Measurements from ENCODE around the gene CTAGE1.
"Not testable (repeated sequence)": the region's sequence is repeated elsewhere in the genome, so short reads cannot be mapped to it uniquely, and the experiment has no call there.

The CTAGE1 gene, protein sequence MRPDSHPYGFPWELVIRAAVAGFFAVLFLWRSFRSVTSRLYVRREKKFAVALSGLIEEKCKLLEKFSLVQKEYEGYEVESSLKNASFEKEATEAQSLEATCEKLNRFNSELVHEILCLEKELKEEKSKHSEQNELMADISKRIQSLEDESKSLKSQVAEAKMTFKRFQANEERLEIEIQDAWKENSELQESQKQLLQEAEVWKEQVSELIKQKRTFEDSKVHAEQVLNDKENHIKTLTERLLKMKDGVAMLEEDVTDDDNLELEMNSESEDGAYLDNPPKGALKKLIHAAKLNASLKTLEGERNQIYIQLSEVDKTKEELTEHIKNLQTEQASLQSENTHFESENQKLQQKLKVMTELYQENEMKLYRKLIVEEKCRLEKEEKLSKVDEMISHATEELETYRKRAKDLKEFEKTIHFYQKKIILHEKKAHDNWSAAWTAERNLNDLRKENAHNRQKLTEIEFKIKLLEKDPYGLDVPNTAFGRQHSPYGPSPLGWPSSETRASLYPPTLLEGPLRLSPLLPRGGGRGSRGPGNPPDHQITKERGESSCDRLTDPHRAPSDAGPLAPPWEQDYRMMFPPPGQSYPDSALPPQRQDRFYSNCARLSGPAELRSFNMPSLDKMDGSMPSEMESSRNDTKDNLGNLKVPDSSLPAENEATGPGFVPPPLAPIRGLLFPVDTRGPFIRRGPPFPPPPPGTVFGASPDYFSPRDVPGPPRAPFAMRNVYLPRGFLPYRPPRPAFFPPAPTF

DNA sequence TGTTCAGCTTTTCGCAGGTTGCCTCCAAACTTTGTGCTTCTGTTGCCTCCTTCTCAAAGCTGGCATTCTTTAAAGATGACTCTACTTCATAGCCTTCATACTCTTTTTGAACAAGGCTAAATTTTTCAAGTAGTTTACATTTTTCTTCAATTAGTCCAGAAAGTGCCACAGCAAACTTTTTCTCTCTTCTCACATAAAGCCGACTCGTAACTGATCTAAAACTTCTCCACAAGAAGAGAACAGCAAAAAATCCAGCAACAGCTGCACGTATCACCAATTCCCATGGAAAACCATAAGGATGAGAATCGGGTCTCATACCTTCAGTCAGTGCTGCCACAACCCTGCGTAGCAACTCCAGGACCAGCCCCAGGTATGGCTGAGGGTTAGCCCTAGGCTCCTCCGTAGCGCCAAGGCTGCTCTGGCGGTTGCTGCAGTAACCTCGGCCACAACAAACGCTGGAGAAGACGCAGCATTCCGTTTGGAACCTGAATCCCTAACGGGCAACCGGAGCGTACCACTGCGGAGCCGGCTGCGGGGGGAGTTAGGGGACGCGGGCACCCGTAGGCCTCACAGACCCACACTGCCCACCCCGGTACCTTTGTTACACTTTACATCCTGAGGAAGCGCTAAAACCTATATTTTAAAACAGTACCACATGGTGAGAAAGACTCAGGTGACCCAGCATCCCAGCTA is at the start of gene CTAGE1:
TSS of gene CTAGE1 (minus strand) at position 420 of the 693 bp plus-strand sequence. CDS start at position 316, 104 bp downstream.
- no peak for DNase-seq (ENCODE audit: low spot score)

DNA sequence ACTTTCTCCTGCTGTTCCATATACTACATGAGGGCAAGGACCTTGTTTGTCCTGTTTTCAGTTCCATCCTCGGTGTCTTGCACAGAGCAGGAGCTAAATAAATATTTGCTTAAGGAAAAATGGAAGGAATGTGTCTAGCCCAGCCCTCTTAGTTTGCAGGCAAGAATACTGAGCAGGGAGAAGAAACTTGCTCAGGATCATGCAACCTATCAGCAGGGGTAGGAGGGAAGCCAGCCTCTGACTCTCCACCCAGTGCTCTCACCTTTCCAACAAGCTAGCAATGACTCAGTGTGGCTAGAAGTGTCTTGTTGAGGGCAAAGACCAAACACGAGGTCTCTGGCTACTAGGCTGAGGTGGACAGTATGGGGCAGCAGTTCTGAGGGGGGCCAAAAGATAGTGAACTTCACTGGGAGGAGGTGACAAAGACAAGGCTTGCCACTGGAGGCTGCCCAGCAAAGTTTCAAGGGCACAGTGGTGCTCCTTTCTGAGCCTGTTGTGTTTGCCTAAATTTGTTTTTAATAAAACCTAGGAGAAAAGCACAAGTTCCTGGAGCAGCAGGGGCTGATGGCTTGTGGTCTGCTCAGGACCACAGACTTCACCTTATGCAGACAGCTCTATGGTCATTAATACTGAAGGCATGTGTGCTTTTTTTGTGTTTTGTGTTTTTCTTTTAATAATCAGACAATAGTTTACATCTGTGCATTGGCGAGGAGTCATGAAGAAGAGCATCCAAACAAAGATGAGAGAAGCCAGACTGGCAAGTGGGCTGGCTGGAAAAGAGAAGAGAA is 49.1 kb upstream of the CTAGE1 start:
- no peak for DNase-seq (ENCODE audit: low spot score)

DNA sequence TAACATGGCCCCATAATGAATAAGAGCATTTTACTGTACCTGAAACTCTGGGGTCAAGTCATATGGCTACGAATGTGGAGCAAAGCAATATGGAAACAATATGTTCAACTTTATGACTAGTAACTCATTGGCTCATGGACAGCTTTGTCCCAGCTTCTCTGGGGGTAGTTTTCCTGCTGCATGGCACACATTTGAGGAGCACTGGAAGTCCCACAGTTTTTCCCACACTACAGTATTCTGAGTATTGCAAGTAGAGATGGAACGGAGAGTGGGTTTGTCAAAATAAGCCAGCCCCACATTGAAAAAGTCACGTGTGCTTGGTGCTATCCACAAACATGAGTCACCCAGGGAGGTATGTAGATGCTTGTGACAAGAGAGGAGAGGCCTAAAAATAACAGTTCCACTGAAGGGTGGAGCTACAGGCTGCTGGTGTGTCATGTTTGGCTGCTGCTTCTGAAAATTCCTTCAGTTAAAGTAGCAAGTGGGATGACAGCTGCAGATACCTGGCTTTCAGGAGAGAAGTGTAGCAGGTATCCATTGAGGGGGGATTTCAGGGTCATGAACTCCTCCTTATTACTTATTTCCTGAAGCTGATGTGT is 48.2 kb upstream of the CTAGE1 start:
- no peak for DNase-seq (ENCODE audit: low spot score)

DNA sequence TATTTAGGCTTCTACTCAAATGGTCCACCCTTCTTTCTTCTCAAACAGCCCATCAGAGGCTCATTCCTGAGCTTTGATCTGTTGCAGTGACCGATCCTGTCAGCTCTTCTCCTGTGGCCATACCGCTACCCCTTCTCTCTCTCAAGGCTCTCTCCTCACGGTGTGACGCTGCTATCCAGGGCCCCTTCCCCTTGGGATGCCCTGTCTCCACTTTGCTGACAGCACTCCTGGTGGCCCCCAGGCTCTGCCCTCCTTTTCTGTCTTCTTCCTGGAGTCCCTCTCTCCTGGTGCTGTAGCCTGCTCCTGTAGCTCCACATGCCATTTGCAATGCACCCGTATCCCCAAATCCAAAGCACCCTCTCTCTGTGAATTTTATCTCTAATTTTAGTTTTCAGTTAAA is 45.4 kb upstream of the CTAGE1 start:
- no peak for DNase-seq (ENCODE audit: low spot score)

DNA sequence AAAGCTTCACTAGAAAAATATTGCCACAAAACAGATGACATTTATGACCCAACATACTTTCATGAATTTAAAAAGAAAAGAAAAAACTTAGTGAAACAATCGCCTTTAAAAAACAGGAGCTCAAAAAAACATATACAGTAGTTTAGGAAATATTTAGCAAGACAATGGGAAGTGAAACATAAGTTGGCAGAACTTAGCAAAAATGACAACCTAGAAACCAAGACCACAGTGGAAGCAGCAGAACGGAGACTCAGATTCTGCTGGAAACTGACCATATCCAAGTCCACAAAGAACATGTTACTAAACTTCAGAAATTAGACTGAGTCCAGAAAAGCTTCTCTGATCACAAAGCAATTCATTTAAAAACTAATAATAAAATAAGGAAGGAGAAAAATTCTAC is 41.8 kb upstream of the CTAGE1 start:
- no peak for DNase-seq (ENCODE audit: low spot score)

DNA sequence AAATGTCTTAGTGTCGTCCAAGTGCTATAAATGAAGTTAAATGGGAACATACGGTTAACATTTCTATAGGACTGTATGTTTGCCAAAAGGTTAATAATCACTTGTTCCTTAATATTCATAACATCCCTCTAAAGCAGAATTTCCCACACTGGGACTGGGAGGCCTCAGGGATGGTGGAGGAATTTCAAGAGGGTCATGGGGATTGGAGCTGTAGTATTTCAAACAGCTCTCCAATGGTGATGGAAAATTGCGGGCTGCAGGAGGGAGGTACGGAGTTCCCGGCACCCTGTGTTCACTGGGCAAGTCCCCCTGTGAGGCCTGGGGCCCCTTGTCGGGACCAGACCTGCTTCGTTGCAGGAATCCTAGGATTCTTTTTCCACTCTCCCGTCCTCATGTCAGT is 39.8 kb upstream of the CTAGE1 start:
- DNase-seq (ENCODE audit: low spot score), result no peak

DNA sequence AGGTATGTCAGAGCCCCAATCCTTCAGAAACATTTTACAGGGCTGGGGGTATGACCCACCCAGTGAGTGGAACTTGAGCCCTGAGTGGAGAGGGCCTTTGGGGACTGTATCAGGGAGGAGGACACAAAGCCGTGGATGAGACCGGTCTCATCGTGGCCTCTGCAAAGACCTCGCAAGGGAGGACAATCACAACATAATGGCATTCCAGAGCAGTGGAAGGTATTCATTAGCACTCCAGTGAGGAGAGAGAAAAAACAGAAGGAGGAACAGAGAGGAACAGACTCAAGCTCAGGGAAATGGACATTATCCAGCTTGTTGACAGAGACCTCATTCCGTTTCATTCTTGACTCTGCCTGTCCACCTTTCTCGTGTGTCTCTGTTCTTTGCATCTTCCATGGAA is 38.8 kb upstream of the CTAGE1 start:
- no peak for DNase-seq (ENCODE audit: low spot score)

DNA sequence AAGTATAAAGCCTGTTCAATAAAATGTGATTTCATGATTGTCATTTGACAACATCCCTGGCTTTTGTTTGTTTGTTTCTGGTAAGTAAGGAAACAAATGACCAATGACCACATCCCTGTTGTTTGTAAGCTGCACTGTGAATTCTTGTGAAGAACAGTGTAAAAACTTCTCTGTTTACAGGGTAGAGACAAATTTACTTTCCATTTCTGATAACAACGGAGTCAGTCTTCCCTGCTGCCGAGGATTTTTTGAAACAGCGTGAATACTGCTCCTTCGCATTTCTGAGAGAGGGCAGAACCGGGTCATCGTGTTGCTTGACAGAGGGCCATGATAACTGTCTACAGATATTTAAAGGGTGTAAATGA is 38.4 kb upstream of the CTAGE1 start:
- DNase-seq (ENCODE audit: low spot score), result no peak

DNA sequence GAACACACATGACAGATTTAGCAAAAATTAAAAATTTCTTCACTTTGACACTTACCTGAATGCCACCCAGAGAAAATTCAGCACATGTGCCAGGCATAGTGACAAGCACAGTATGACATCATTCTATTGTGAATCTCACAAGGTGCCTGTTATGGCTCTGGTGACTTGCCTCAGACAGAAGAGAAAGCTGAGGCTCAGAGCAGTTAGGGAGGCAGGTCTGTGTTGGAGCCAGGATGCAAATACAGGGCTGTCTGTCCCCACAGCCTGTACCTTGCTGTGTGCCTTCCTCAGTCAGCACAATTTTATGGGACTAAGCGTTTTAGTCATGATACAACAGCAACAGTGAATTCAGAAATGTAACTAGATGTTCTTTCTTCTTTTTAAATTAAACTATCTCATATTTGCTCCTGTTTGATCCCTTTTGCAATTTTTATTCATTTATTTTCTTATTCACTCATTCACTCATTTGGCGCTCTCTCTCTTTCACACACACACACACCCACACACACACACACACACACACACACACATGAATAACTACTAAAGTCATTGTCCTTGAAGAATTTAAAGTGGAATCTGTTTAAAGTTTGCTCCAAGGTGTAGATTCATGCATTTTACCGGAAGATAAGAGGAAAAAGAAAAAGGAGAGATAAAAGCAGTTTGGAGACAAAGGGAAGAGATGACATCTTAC is 37.9 kb upstream of the CTAGE1 start:
- no peak for DNase-seq (ENCODE audit: low spot score)

DNA sequence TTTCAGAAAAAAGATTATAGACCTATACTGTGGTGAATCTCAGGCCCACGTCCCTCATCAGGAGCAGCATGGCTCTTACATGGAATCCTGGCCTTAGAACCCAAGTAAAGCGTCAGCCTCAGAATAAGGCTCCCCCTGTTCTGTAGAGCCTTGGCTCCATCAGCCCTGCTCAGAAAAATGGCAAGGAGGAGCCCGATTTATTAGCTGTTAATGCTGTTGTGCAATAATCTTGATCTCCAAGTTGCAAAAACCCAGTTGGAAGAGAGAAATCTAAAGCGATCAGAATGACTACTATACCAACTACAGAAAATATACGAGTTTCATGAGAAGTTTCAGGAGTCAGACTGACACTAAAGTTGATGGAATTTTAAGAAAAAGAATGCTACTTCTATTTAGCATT is 35.6 kb upstream of the CTAGE1 start:
- no peak for DNase-seq (ENCODE audit: low spot score)

DNA sequence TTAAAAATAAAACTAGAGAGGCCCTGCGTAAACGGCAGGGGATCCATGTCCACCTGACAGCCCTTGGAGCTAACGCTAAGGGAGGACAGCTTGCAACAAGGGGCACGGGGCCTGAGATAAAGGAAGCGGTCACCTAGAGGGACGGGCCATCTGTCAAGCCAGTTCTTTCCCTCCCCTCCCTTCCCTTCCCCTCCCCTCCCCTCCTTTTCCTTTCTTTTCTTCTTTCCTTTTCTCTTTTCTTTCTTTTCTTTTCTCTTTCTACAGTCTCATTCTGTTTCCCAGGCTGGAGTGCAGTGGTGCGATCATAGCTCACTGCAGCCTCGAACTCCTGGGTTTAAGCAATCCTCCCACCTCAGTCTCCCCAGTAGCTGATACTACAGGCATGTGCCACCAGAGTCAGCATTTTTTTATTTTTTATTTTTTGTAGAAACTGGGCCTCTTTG is 34.5 kb upstream of the CTAGE1 start:
- DNase-seq (ENCODE audit: low spot score), result no peak

DNA sequence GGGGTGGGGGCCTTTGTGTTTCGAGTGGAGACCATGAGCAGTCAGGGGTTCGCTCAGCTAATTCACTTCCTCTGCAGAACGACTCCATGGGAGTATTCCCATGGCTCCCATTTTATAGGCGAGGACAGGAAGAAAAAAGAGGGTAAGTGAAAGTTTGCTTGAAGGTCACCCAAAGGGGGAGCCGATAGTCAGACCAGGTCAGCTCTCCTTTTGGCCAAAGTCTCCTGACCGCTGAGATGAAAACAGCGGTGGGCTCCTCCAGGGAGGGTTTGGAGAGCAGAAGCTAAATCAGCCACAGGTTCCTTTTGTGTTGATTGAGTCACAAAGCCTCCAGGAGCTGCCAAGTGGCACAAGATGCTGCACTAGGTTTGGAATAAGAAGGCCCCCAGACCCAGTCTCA is 34.1 kb upstream of the CTAGE1 start:
- no peak for DNase-seq (ENCODE audit: low spot score)

DNA sequence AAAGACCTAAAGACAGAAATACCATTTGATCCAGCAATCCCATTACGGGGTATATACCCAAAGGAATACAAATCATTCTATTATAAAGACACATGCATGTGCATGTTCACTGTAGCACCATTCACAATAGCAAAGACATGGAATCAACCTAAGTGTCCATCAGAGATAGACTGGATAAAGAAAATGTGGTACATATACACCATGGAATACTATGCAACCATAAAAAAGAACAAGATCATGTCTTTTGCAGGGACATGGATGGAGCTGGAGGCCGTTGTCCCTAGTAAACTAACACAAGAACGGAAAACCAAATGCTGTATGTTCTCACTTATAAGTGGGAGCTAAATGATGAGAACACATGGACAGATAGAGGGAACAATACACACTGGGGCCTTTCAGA is 33.1 kb upstream of the CTAGE1 start:
- DNase-seq (ENCODE audit: low spot score), result not testable (repeated sequence)

DNA sequence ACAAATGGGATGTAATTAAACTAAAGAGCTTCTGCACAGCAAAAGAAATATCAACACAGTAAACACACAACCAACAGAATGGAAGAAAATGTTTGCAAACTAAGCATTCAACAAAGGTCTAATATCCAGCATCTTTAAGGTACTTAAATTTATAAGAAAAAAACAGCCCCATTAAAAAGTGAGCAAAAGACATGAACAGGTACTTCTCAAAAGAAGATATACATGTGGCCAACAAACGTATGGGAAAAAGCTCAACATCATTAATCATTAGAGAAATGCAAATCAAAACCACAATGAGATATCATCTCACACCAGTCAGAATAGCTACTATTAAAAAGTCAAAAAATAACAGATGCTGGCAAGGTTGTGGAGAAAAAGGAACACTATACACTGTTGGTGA is 32.6 kb upstream of the CTAGE1 start:
- DNase-seq (ENCODE audit: low spot score), result not testable (repeated sequence)

DNA sequence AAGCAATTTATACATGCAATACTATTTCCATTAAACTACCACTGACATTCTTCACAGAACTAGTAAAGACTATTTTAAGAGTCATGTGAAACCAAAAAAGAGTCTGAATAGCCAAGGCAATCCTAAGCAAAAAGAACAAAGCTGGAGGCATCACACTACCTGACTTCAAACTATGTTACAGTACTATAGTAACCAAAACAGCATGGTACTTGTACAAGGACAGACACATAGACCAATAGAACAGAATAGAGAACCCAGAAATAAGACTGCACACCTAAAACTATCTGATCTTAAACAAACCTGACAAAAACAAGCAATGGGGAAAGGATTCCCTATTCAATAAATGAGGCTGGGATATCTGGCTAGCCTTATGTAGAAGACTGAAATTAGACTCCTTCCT is 32.0 kb upstream of the CTAGE1 start:
- DNase-seq (ENCODE audit: low spot score), result not testable (repeated sequence)

DNA sequence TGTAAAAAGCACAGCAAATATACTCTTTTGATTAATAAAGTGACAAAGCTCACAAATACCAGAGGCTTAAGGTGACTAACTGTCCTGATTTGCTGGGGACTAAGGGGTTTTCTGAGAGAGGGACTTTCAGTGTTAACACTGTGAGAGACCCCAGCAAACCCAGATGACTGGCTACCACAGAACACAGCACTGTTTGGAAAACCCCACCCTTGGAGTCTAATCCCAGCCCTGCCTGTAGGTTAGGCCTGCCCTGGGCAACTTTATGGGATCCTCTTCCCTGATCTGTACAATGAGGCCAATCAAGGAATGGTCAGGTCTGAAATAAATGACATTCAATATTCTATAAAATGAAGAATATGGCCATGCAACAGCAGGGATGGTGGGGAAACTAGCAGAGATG is 30.5 kb upstream of the CTAGE1 start:
- no peak for DNase-seq (ENCODE audit: low spot score)

DNA sequence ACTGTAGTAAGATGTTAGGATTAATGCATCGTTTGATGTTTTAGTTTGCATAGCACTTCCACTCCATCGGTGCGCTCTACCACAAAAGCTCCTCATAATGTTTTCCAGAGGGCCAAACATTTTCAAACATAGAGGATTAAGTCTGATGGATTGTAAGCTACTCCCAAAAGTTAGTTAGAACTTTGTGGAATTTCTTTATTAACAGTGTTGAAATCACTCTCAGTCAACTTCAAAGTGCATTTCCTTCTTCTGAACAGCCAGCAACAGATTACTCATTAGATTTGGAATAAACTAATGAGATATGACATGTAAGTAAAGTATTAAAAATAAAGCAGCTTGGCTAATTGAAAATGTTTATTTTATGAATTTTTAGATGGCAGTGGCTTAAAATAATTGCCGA is 30.1 kb upstream of the CTAGE1 start:
- no peak for DNase-seq (ENCODE audit: low spot score)

DNA sequence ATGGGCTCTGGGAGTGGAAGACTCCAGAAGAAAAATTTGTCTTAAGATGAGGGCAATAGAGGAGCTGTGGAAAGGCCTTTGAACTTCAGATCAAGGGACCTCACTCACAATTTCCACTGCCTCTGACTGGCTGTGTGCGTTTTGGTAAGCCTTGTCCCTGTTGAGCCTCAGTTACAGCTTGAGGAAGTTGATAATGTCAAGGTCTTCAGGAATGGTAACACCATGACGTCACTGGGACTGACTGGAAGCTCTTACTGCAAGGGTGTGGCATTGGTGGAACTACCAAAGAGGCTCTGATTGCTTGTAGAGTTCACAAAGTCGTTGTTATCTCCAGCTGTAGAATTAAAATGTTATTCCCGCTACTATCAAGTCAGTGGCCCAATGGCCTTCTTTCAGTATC is 29.2 kb upstream of the CTAGE1 start:
- no peak for DNase-seq (ENCODE audit: low spot score)

DNA sequence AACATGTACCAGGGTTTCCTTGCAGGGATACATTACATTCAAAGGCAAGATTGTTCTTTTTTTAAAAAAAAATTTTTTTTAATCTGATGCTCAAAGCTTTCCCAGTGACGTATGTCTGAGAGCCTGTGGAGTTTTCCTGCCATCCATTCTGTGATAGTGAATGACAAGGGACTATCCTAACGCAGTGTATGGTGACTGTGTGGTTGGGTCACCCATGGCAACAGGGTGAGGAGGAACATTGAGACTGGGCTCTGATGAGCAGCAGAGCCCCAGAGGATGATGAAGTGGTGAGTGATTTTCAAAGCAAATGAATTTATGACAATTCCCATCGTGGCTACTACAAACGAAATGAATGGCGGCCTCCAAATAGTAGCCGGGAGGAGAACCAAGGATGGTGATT is 28.6 kb upstream of the CTAGE1 start:
- no peak for DNase-seq (ENCODE audit: low spot score)

DNA sequence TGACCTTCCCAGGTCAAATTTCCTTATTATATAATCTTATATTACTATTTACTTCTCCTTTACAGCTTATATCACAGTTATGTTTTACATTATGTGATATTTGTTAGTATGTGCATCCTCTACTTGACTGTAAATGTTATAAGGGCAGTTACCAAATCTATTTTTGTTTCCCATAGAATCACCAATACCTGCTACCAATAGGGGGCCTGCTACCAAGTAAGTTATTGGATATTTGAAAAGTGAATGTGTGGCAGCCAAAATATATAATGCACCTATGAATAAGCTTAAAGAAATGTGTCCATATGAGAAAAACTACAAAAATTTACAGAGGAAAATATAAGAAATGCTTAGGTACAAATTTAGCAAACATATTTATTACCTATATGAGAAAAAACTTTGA is 23.9 kb upstream of the CTAGE1 start:
- DNase-seq (ENCODE audit: low spot score), result no peak

DNA sequence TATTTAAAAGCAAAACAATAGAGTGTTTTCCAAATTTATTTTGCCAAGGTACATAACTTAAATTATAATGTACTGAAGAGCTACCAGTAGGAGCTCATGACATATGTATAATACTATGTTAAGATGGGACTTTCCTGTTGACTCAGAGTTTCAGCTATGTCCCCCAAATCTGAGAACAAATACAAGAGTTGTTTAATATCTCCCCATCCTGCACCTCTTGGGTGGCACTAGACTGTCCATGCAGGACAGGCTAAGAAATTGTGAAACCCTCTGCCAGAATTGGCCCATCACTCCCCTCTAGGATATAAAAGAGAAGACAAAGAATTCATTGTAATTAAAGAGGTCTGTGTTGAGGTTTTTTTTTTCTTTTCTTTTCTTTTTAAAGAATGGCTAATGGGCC is 21.7 kb upstream of the CTAGE1 start:
- DNase-seq (ENCODE audit: low spot score), result no peak

Measured in putamen (tissue), 1 donor.